ENCODE measurements around the gene PRSS27.

PRSS27 gene

DNA sequence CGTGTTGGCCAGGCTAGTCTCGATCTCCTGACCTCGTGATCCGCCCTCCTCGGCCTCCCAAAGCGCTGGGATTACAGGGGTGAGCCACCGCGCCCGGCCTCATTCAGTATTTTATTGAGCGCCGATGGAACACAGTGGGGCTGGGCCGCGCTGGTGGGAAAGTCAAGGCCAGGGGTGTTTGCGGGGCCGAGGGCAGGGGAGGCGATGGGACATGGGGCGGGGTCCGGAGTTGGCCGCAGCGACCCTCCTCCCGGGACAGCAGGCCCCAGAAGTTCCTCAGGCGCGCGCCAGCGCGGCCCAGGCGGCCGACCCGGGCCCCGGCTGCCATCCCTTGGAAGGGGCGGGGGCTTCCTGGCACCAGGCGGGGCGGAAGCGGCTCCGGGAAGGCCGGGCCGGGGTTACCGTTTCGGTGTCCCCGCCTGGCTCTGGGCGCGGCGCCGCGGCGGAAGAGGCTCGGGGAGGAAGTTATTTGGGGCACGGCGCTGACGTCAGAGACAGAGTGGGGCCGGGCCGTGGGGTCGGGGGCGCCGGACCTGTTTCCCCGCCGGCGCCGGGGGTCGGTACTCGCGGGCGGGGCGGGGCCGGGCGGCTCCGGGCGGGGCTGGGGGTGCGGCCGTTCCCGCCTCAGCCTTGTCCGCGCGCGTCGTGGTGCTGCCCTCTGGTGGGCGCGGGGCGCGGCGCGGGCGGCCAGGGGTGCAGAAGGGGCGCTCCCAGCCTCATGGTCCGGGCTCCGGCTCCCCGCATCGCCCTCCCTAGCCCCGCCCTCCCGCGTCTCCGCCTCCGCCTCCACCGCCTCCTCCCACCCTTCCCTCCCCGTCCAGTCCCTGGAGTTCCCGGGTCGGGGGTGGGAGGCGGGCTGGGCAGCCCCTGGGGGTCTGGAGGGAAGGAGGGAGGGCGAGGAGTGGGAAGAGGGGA, 952 bp upstream of the PRSS27 start (continued):
- TF ChIP-seq, protein P1, sequence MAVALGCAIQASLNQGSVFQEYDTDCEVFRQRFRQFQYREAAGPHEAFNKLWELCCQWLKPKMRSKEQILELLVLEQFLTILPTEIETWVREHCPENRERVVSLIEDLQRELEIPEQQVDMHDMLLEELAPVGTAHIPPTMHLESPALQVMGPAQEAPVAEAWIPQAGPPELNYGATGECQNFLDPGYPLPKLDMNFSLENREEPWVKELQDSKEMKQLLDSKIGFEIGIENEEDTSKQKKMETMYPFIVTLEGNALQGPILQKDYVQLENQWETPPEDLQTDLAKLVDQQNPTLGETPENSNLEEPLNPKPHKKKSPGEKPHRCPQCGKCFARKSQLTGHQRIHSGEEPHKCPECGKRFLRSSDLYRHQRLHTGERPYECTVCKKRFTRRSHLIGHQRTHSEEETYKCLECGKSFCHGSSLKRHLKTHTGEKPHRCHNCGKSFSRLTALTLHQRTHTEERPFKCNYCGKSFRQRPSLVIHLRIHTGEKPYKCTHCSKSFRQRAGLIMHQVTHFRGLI (tag by site-specific recombination; IDR thresholded peaks at IDR 0.05) = peak; percentile 18; the same call in 1 of the 2 replicates
- no peak for TF ChIP-seq ZNF701 (tag by site-specific recombination; IDR thresholded peaks at IDR 0.05)
- TF ChIP-seq, protein P2, sequence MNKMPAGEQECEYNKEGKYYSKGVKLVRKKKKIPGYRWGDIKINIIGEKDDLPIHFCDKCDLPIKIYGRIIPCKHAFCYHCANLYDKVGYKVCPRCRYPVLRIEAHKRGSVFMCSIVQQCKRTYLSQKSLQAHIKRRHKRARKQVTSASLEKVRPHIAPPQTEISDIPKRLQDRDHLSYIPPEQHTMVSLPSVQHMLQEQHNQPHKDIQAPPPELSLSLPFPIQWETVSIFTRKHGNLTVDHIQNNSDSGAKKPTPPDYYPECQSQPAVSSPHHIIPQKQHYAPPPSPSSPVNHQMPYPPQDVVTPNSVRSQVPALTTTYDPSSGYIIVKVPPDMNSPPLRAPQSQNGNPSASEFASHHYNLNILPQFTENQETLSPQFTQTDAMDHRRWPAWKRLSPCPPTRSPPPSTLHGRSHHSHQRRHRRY (tag by site-specific recombination; IDR thresholded peaks at IDR 0.05) = no peak
- no peak for TF ChIP-seq ZNF514 (tag by site-specific recombination; IDR thresholded peaks at IDR 0.05)
- TF ChIP-seq, protein P3, sequence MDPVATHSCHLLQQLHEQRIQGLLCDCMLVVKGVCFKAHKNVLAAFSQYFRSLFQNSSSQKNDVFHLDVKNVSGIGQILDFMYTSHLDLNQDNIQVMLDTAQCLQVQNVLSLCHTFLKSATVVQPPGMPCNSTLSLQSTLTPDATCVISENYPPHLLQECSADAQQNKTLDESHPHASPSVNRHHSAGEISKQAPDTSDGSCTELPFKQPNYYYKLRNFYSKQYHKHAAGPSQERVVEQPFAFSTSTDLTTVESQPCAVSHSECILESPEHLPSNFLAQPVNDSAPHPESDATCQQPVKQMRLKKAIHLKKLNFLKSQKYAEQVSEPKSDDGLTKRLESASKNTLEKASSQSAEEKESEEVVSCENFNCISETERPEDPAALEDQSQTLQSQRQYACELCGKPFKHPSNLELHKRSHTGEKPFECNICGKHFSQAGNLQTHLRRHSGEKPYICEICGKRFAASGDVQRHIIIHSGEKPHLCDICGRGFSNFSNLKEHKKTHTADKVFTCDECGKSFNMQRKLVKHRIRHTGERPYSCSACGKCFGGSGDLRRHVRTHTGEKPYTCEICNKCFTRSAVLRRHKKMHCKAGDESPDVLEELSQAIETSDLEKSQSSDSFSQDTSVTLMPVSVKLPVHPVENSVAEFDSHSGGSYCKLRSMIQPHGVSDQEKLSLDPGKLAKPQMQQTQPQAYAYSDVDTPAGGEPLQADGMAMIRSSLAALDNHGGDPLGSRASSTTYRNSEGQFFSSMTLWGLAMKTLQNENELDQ (tag by site-specific recombination; IDR thresholded peaks at IDR 0.05; ENCODE audit: low read depth) = no peak
- TF ChIP-seq ZFHX2 (tag by site-specific recombination; conservative IDR thresholded peaks at IDR 0.05) = peak; percentile 83
- TF ChIP-seq GLI4 (tag by site-specific recombination; IDR thresholded peaks at IDR 0.05) = no peak
- no peak for TF ChIP-seq ZNF239 (tag by site-specific recombination; IDR thresholded peaks at IDR 0.05)
- no peak for TF ChIP-seq WT1 (tag by site-specific recombination; IDR thresholded peaks at IDR 0.05)
- TF ChIP-seq ZNF350 (tag by site-specific recombination; IDR thresholded peaks at IDR 0.05) = no peak
- no peak for TF ChIP-seq ZFP37 (tag by site-specific recombination; IDR thresholded peaks at IDR 0.05)
- no peak for TF ChIP-seq ZNF146 (tag by site-specific recombination; IDR thresholded peaks at IDR 0.05)
- TF ChIP-seq ZNF341 (tag by site-specific recombination; IDR thresholded peaks at IDR 0.05; ENCODE audit: low read depth) = peak; percentile 63; the same call in 1 of the 2 replicates
- TF ChIP-seq, protein P4, sequence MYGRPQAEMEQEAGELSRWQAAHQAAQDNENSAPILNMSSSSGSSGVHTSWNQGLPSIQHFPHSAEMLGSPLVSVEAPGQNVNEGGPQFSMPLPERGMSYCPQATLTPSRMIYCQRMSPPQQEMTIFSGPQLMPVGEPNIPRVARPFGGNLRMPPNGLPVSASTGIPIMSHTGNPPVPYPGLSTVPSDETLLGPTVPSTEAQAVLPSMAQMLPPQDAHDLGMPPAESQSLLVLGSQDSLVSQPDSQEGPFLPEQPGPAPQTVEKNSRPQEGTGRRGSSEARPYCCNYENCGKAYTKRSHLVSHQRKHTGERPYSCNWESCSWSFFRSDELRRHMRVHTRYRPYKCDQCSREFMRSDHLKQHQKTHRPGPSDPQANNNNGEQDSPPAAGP (tag by site-specific recombination; IDR thresholded peaks at IDR 0.05) = peak; percentile 93
- TF ChIP-seq, protein P5, sequence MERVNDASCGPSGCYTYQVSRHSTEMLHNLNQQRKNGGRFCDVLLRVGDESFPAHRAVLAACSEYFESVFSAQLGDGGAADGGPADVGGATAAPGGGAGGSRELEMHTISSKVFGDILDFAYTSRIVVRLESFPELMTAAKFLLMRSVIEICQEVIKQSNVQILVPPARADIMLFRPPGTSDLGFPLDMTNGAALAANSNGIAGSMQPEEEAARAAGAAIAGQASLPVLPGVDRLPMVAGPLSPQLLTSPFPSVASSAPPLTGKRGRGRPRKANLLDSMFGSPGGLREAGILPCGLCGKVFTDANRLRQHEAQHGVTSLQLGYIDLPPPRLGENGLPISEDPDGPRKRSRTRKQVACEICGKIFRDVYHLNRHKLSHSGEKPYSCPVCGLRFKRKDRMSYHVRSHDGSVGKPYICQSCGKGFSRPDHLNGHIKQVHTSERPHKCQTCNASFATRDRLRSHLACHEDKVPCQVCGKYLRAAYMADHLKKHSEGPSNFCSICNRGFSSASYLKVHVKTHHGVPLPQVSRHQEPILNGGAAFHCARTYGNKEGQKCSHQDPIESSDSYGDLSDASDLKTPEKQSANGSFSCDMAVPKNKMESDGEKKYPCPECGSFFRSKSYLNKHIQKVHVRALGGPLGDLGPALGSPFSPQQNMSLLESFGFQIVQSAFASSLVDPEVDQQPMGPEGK (tag by site-specific recombination; IDR thresholded peaks at IDR 0.05) = peak; percentile 71; the same call in 1 of the 2 replicates
- TF ChIP-seq, protein P6, sequence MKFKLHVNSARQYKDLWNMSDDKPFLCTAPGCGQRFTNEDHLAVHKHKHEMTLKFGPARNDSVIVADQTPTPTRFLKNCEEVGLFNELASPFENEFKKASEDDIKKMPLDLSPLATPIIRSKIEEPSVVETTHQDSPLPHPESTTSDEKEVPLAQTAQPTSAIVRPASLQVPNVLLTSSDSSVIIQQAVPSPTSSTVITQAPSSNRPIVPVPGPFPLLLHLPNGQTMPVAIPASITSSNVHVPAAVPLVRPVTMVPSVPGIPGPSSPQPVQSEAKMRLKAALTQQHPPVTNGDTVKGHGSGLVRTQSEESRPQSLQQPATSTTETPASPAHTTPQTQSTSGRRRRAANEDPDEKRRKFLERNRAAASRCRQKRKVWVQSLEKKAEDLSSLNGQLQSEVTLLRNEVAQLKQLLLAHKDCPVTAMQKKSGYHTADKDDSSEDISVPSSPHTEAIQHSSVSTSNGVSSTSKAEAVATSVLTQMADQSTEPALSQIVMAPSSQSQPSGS (tag by site-specific recombination; IDR thresholded peaks at IDR 0.05; ENCODE audit: low read depth) = peak; percentile 89
- 0 out of 2 replicates have a peak, but pooled peaks have one; percentile 76 for TF ChIP-seq ZNF792 (tag by site-specific recombination; IDR thresholded peaks at IDR 0.05)
- TF ChIP-seq ZNF133 (tag by site-specific recombination; IDR thresholded peaks at IDR 0.05) = no peak
- TF ChIP-seq, protein P7, sequence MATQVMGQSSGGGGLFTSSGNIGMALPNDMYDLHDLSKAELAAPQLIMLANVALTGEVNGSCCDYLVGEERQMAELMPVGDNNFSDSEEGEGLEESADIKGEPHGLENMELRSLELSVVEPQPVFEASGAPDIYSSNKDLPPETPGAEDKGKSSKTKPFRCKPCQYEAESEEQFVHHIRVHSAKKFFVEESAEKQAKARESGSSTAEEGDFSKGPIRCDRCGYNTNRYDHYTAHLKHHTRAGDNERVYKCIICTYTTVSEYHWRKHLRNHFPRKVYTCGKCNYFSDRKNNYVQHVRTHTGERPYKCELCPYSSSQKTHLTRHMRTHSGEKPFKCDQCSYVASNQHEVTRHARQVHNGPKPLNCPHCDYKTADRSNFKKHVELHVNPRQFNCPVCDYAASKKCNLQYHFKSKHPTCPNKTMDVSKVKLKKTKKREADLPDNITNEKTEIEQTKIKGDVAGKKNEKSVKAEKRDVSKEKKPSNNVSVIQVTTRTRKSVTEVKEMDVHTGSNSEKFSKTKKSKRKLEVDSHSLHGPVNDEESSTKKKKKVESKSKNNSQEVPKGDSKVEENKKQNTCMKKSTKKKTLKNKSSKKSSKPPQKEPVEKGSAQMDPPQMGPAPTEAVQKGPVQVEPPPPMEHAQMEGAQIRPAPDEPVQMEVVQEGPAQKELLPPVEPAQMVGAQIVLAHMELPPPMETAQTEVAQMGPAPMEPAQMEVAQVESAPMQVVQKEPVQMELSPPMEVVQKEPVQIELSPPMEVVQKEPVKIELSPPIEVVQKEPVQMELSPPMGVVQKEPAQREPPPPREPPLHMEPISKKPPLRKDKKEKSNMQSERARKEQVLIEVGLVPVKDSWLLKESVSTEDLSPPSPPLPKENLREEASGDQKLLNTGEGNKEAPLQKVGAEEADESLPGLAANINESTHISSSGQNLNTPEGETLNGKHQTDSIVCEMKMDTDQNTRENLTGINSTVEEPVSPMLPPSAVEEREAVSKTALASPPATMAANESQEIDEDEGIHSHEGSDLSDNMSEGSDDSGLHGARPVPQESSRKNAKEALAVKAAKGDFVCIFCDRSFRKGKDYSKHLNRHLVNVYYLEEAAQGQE (tag by site-specific recombination; IDR thresholded peaks at IDR 0.05) = peak; percentile 12; the same call in 1 of the 2 replicates
- no peak for TF ChIP-seq RBAK (tag by site-specific recombination; IDR thresholded peaks at IDR 0.05)
- TF ChIP-seq SALL2 (tag by site-specific recombination; IDR thresholded peaks at IDR 0.05; ENCODE audit: borderline replicate concordance) = no peak
- TF ChIP-seq MZF1 (tag by site-specific recombination; IDR thresholded peaks at IDR 0.05; ENCODE audit: borderline replicate concordance) = no peak
- no peak for TF ChIP-seq ZNF837 (tag by site-specific recombination; IDR thresholded peaks at IDR 0.05)
- no peak for TF ChIP-seq ZNF777 (tag by site-specific recombination; IDR thresholded peaks at IDR 0.05; ENCODE audit: borderline replicate concordance)
- TF ChIP-seq ZNF768 (tag by site-specific recombination; IDR thresholded peaks at IDR 0.05) = peak; percentile 37; the same call in 1 of the 2 replicates
- TF ChIP-seq ZNF121 (tag by site-specific recombination; IDR thresholded peaks at IDR 0.05) = no peak
